ENCODE results near the gene HMBS.

Gene HMBS

DNA sequence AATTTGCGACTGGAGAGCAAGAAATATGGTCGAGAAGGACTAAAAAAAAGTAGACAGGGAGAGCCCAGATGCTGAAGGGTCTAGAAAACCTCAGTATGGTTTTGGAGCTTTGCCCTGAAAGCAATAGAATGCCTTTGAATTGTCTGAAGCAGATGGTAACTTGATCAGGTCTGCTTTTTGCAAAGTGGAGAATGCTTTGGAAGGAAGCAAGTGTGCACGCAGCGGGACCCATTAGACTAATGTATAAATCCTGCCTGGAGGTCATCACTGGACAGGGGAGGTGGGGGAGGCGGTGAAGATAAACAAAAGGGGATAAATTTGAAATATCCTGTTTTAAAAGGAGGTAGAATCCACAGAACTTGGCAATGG lies 35.9 kb downstream of the HMBS start (continued):
- TF ChIP-seq ZBTB17 (tag by site-specific recombination; IDR thresholded peaks at IDR 0.05) (peak; percentile 60; the same call in 1 of the 2 replicates), ZNF23 (tag by site-specific recombination; IDR thresholded peaks at IDR 0.05; ENCODE audit: borderline replicate concordance) (no peak), GLI2 (tag by site-specific recombination; IDR thresholded peaks at IDR 0.05; ENCODE audit: borderline replicate concordance, low read depth) (peak; percentile 21; the same call in 1 of the 2 replicates), ZNF747 (tag by site-specific recombination; IDR thresholded peaks at IDR 0.05) (no peak), ZBTB1 (tag by site-specific recombination; IDR thresholded peaks at IDR 0.05) (no peak), ZNF843 (tag by site-specific recombination; IDR thresholded peaks at IDR 0.05) (no peak; the same call in 1 of the 2 replicates), ZNF416 (tag by site-specific recombination; IDR thresholded peaks at IDR 0.05) (no peak), MYNN (tag by site-specific recombination; IDR thresholded peaks at IDR 0.05; ENCODE audit: borderline replicate concordance) (no peak), GLIS1 (tag by site-specific recombination; IDR thresholded peaks at IDR 0.05) (peak; percentile 54), MZF1 (tag by site-specific recombination; IDR thresholded peaks at IDR 0.05; ENCODE audit: borderline replicate concordance) (no peak), FEZF1 (tag by site-specific recombination; IDR thresholded peaks at IDR 0.05) (0 out of 2 replicates have a peak, but pooled peaks have one; percentile 15), KLF10 (tag by site-specific recombination; IDR thresholded peaks at IDR 0.05) (no peak), ZNF302 (tag by site-specific recombination; IDR thresholded peaks at IDR 0.05; ENCODE audit: low read depth) (no peak), ZNF174 (tag by site-specific recombination; IDR thresholded peaks at IDR 0.05) (no peak), ZSCAN16 (tag by site-specific recombination; IDR thresholded peaks at IDR 0.05) (no peak), ZNF549 (tag by site-specific recombination; IDR thresholded peaks at IDR 0.05) (no peak), ZNF701 (tag by site-specific recombination; IDR thresholded peaks at IDR 0.05) (no peak)
- TF ChIP-seq, protein P1, sequence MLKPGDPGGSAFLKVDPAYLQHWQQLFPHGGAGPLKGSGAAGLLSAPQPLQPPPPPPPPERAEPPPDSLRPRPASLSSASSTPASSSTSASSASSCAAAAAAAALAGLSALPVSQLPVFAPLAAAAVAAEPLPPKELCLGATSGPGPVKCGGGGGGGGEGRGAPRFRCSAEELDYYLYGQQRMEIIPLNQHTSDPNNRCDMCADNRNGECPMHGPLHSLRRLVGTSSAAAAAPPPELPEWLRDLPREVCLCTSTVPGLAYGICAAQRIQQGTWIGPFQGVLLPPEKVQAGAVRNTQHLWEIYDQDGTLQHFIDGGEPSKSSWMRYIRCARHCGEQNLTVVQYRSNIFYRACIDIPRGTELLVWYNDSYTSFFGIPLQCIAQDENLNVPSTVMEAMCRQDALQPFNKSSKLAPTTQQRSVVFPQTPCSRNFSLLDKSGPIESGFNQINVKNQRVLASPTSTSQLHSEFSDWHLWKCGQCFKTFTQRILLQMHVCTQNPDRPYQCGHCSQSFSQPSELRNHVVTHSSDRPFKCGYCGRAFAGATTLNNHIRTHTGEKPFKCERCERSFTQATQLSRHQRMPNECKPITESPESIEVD (tag by site-specific recombination; IDR thresholded peaks at IDR 0.05): peak; percentile 54
- TF ChIP-seq, protein P2, sequence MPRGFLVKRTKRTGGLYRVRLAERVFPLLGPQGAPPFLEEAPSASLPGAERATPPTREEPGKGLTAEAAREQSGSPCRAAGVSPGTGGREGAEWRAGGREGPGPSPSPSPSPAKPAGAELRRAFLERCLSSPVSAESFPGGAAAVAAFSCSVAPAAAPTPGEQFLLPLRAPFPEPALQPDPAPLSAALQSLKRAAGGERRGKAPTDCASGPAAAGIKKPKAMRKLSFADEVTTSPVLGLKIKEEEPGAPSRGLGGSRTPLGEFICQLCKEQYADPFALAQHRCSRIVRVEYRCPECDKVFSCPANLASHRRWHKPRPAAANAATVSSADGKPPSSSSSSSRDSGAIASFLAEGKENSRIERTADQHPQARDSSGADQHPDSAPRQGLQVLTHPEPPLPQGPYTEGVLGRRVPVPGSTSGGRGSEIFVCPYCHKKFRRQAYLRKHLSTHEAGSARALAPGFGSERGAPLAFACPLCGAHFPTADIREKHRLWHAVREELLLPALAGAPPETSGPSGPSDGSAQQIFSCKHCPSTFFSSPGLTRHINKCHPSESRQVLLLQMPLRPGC (tag by site-specific recombination; IDR thresholded peaks at IDR 0.05): 0 out of 2 replicates have a peak, but pooled peaks have one; percentile 34
- TF ChIP-seq, protein P3, sequence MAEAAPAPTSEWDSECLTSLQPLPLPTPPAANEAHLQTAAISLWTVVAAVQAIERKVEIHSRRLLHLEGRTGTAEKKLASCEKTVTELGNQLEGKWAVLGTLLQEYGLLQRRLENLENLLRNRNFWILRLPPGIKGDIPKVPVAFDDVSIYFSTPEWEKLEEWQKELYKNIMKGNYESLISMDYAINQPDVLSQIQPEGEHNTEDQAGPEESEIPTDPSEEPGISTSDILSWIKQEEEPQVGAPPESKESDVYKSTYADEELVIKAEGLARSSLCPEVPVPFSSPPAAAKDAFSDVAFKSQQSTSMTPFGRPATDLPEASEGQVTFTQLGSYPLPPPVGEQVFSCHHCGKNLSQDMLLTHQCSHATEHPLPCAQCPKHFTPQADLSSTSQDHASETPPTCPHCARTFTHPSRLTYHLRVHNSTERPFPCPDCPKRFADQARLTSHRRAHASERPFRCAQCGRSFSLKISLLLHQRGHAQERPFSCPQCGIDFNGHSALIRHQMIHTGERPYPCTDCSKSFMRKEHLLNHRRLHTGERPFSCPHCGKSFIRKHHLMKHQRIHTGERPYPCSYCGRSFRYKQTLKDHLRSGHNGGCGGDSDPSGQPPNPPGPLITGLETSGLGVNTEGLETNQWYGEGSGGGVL (tag by site-specific recombination; IDR thresholded peaks at IDR 0.05): 0 out of 2 replicates have a peak, but pooled peaks have one; percentile 14
- TF ChIP-seq, protein P4, sequence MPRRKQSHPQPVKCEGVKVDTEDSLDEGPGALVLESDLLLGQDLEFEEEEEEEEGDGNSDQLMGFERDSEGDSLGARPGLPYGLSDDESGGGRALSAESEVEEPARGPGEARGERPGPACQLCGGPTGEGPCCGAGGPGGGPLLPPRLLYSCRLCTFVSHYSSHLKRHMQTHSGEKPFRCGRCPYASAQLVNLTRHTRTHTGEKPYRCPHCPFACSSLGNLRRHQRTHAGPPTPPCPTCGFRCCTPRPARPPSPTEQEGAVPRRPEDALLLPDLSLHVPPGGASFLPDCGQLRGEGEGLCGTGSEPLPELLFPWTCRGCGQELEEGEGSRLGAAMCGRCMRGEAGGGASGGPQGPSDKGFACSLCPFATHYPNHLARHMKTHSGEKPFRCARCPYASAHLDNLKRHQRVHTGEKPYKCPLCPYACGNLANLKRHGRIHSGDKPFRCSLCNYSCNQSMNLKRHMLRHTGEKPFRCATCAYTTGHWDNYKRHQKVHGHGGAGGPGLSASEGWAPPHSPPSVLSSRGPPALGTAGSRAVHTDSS (tag by site-specific recombination; IDR thresholded peaks at IDR 0.05): no peak
- TF ChIP-seq, protein P5, sequence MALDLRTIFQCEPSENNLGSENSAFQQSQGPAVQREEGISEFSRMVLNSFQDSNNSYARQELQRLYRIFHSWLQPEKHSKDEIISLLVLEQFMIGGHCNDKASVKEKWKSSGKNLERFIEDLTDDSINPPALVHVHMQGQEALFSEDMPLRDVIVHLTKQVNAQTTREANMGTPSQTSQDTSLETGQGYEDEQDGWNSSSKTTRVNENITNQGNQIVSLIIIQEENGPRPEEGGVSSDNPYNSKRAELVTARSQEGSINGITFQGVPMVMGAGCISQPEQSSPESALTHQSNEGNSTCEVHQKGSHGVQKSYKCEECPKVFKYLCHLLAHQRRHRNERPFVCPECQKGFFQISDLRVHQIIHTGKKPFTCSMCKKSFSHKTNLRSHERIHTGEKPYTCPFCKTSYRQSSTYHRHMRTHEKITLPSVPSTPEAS (tag by site-specific recombination; IDR thresholded peaks at IDR 0.05): no peak
- TF ChIP-seq, protein P6, sequence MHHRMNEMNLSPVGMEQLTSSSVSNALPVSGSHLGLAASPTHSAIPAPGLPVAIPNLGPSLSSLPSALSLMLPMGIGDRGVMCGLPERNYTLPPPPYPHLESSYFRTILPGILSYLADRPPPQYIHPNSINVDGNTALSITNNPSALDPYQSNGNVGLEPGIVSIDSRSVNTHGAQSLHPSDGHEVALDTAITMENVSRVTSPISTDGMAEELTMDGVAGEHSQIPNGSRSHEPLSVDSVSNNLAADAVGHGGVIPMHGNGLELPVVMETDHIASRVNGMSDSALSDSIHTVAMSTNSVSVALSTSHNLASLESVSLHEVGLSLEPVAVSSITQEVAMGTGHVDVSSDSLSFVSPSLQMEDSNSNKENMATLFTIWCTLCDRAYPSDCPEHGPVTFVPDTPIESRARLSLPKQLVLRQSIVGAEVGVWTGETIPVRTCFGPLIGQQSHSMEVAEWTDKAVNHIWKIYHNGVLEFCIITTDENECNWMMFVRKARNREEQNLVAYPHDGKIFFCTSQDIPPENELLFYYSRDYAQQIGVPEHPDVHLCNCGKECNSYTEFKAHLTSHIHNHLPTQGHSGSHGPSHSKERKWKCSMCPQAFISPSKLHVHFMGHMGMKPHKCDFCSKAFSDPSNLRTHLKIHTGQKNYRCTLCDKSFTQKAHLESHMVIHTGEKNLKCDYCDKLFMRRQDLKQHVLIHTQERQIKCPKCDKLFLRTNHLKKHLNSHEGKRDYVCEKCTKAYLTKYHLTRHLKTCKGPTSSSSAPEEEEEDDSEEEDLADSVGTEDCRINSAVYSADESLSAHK (tag by site-specific recombination; IDR thresholded peaks at IDR 0.05): no peak; the same call in 1 of the 2 replicates
- TF ChIP-seq, protein P7, sequence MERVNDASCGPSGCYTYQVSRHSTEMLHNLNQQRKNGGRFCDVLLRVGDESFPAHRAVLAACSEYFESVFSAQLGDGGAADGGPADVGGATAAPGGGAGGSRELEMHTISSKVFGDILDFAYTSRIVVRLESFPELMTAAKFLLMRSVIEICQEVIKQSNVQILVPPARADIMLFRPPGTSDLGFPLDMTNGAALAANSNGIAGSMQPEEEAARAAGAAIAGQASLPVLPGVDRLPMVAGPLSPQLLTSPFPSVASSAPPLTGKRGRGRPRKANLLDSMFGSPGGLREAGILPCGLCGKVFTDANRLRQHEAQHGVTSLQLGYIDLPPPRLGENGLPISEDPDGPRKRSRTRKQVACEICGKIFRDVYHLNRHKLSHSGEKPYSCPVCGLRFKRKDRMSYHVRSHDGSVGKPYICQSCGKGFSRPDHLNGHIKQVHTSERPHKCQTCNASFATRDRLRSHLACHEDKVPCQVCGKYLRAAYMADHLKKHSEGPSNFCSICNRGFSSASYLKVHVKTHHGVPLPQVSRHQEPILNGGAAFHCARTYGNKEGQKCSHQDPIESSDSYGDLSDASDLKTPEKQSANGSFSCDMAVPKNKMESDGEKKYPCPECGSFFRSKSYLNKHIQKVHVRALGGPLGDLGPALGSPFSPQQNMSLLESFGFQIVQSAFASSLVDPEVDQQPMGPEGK (tag by site-specific recombination; IDR thresholded peaks at IDR 0.05): no peak
- TF ChIP-seq, protein P8, sequence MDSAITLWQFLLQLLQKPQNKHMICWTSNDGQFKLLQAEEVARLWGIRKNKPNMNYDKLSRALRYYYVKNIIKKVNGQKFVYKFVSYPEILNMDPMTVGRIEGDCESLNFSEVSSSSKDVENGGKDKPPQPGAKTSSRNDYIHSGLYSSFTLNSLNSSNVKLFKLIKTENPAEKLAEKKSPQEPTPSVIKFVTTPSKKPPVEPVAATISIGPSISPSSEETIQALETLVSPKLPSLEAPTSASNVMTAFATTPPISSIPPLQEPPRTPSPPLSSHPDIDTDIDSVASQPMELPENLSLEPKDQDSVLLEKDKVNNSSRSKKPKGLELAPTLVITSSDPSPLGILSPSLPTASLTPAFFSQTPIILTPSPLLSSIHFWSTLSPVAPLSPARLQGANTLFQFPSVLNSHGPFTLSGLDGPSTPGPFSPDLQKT (IDR thresholded peaks at IDR 0.05; ENCODE audit: borderline replicate concordance, low read depth, low read length): no peak

Measured in HEK293 (cell line).